Measurements from ENCODE around the gene COPB1.
"Not testable (repeated sequence)": the region's sequence is repeated elsewhere in the genome, so short reads cannot be mapped to it uniquely, and the experiment has no call there.

The COPB1 gene, protein sequence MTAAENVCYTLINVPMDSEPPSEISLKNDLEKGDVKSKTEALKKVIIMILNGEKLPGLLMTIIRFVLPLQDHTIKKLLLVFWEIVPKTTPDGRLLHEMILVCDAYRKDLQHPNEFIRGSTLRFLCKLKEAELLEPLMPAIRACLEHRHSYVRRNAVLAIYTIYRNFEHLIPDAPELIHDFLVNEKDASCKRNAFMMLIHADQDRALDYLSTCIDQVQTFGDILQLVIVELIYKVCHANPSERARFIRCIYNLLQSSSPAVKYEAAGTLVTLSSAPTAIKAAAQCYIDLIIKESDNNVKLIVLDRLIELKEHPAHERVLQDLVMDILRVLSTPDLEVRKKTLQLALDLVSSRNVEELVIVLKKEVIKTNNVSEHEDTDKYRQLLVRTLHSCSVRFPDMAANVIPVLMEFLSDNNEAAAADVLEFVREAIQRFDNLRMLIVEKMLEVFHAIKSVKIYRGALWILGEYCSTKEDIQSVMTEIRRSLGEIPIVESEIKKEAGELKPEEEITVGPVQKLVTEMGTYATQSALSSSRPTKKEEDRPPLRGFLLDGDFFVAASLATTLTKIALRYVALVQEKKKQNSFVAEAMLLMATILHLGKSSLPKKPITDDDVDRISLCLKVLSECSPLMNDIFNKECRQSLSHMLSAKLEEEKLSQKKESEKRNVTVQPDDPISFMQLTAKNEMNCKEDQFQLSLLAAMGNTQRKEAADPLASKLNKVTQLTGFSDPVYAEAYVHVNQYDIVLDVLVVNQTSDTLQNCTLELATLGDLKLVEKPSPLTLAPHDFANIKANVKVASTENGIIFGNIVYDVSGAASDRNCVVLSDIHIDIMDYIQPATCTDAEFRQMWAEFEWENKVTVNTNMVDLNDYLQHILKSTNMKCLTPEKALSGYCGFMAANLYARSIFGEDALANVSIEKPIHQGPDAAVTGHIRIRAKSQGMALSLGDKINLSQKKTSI

DNA sequence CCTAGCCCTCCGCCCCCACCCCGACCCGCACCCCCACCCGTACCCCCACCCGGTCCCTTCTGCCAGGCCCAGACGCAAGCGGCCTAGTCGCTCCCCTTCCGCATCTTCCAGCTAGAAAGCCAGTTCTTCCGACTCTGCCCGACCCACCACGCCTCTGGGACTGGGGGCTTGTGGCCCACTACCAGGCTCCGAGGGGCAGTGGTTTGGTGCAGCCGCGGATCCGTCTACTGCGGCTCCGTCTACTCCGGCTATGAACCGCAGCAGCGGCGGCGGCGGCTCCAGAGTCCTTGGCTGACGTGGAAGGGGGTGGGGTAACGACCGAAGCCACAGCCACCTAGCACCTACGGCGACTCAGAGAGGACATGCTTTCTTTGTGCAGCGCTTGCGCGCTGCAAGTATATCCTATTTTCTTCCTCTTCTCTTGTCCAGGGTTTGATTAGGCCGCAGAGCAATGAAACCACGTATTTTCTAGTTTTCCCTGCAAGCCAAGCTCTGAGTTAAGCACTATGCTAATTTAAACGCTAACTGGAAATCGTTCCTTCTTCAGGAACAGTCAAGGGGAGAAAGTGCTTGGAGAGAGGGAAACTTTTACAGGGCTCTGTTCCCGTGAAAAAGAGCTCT lies at the start of gene COPB1:
TSS of gene COPB1 (minus strand) at position 252 of the 621 bp plus-strand sequence. CDS start 883 bp downstream, outside the sequence.
- no peak for DNase-seq

GRCh38 chr11:14547440-14547839 lies 47.8 kb upstream of the COPB1 start:
- no peak for DNase-seq

- DNase-seq = no peak
These were observed 47.1 kb upstream of the COPB1 start for GRCh38 chr11:14546672-14547071.

GRCh38 chr11:14544611-14545010 lies 45.0 kb upstream of the COPB1 start:
- no peak for DNase-seq

- DNase-seq = no peak
These were observed 43.6 kb upstream of the COPB1 start for GRCh38 chr11:14543260-14543659.

- DNase-seq = no peak
These were observed 42.7 kb upstream of the COPB1 start for GRCh38 chr11:14542324-14542723.

DNA sequence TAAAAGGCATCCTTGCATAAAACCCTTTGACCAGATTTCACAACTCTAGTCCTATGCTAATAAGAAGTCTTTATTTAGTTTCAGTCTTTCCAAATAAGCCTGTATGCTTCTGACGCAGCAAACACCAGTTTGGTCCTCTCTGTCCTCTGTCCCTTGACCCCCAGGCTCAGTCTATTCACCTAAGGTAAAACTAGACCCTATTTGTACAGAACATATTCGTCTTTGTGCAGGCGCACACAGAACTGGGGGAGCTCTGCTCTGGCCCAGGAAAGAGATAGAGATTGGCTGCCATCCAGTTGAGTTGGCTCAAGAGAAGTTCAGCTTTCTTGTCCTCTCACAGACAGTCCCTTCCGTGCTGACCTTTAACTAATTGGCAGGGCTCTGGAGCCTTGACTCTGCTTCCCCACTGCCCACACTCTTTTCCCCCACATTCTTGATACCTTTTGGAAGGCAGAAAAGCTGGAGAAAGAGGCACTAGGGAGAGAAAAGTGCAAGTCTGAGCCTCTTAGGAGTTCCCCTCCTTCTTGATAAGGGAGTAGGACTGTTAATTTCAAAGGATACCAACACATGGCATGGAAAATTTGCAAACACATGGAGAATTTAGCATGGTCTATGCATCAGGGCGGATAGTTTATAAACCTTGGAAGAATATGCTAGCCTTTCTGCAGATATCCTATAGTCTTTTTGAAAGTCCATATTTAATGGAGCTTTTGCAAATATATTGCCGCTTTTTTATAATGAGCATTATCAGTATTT lies 41.8 kb upstream of the COPB1 start:
- no peak for DNase-seq

DNA sequence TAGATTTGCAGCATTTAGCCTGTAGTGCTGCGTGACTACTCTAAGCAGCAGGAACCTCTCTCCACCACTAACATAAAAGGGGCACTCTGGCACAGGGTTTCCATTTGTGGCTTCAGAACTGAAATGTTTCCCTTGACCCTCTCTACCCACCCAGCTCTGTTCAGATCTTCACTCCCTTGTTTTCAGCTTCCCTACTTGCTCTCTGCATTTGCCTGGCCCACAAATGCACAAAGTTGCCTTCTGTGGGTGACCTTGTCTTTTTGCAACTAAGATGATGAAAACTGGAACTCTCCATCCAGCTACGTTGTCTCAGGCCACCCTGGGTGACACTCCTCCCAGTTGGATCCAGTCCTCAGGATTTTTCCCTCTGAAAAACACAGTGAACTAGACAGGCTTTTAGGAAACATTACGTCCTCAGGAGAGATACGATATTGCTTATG lies 40.4 kb upstream of the COPB1 start:
- DNase-seq = no peak

DNA sequence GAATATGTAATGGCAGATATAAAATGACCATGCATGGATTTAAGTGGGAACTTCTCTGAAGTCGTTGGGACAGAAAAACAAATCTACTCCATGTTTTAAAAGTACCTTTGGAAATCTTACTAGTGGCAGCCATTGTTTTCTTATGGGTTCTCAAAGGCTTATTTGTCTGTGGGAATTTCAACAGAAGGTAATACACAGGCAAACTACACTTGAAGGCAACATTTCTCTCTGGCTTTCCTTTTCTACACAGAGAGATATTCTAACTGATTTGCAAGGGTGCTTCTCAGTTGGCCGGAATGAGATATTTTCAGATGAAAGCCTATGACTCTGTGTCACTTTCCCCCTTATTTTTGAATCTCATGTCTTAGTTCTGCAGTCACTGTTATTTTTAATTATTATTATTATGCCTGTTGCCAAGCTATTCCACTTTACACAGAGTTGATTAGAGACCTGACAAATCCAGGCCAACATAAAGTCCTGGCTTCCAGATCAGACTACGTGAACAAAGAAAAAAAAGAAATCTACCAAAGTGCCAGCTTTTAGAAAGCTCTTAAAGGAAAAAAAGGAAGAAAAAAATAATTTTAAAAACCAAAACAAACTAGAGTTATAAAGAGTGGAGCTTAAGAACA lies 39.4 kb upstream of the COPB1 start:
- no peak for DNase-seq

- DNase-seq = no peak
These were observed 38.8 kb upstream of the COPB1 start for GRCh38 chr11:14538271-14538925.

DNA sequence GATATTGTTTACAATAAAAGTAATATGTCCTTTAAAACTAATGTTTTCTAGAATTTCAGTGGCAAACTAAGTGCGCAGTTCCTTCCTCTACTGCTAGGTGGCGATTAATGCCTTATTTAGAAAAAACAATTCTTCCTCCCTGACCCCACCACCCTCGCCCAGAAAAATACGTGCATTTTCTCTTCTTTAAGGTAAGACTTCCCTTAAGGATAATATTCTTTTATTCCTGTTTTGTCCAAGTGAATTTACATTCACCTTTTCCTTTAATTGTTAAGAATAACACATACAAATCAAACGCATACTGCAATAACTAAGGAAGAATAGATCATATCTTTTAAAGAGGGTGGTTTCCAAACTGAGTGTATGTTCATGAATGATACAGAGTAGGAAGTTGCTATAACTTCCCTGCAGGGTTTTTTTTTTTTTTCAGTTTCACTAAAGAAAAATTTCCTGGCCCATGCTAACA lies 37.6 kb upstream of the COPB1 start:
- no peak for DNase-seq

DNA sequence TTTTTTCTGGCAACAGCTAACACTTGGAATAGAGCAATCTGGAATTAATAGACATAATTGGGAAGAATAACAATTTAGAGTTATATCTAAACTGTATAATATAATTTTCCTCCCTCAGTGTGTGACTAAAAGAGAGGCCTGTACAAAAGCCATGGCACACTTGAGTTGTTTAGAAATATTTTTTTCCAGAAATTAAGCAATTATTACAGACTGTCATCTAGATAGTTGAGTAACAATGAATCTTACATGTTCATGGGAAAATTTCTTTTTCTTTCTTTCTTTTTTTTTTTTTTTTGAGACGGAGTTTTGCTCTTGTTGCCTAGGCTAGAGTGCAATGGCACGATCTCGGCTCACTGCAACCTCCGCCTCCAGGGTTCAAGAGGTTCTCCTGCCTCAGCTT lies 35.6 kb upstream of the COPB1 start:
- not testable (repeated sequence) for DNase-seq

DNA sequence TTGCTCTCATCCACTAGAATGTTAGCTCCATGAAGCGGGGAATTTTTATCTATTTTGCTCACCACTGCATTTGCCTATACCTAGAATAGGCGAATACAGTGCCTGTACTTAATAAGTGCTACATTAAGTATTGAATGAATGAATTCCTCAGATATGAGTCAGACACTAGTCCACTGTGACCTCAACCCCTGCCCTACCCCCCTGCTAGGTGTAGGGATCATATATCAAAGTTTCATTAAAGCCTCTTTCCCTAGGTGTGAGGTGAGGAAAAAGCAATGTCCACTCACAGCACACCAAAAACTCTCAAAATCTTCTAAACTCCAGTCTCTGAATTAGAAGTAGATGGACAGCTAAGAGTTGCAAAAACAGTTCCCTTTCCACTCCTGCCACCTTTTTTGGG lies 30.3 kb upstream of the COPB1 start:
- no peak for DNase-seq

DNA sequence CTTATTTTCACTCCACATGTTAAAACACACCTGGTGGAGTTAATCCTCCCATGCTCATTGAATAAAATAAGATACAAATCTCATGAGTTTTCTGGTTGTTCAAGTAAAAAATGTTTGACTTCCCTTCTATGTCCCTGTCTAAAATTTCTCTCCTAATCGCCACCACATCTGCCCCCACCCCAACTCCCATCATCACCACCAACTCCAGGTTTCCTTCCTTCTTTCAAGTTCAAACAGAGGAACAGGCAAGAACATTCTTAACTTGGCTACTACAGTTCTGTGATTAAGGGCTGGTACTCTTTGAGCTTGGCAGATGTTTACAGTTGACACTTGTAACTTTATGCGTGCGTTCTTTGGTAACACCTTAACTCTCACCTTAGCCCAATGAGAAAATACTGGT lies 29.7 kb upstream of the COPB1 start:
- DNase-seq = no peak

DNA sequence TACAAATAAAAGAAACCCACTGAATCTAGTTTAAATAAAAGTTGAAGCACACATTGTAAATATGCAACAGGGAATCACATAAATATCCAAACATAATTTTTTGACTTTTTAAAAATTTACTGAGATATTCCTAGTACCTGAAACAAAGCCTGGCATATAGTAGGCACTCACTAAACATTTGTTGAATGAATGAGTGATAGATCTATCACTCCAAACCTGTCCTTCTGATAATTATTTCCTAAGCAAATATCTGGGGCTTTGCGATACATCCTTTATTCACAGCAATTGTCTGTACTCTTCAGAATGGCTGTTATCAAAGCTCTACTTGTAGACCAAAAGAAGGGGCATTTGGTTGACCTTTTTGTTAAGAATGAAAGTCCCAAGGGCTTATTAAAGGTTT lies 23.2 kb upstream of the COPB1 start:
- DNase-seq = no peak

DNA sequence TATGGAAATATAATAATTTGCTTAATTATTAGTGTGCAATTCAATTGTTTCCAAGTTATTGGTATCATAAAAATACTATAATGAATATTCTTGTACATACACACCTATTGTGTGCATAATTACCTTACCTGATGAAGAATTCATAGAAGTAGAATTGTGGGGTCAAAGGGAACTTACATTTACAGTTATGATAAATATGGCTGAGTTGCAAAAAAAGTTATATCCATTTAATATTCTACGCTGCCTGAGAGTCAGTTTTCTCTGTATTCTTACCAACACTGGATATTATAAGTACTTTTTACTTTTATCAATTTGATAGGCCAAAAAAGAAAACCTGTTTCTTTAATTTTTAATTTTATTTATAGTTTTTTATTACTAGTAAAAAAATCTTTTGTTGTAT lies 22.6 kb upstream of the COPB1 start:
- DNase-seq = no peak

GRCh38 chr11:14520747-14521151 lies 21.1 kb upstream of the COPB1 start:
- DNase-seq = no peak

- no peak for DNase-seq
These were observed 20.5 kb upstream of the COPB1 start, which contains the start of gene PSMA1 for GRCh38 chr11:14519917-14520746. TSS of gene PSMA1 (minus strand) at chr11:14520386. CDS start at chr11:14520299, 87 bp downstream.

- DNase-seq = no peak
These were observed 19.9 kb upstream of the COPB1 start for GRCh38 chr11:14519597-14519916.

- no peak for DNase-seq
These were observed 19.2 kb upstream of the COPB1 start for GRCh38 chr11:14518820-14519219.

Measured in cortex of kidney (tissue), 1 donor.